ENCODE results near the gene SLIT3. TPM values are rescaled to one million over a fixed set of nuclear protein-coding genes. Genes with fewer than 3 reads are reported as not detected.

The SLIT3 gene
- total and polyA plus RNA-seq, 5 donors from 2014 or later, result not detected

GRCh38 chr5:168869615-168870227 lies 431.2 kb downstream of the SLIT3 start:
- Histone ChIP-seq H3K36me3 (ENCODE audit: control insufficient read depth, insufficient read depth, low read length) (no peaks in the 10 kb centered on the region), H3K4me3 (ENCODE audit: low read depth, low read length) (no peak overlapping the region), H3K27me3 (ENCODE audit: control insufficient read depth, insufficient read depth, low read length) (peaks cover 3% of the 10 kb centered on the region), H3K4me1 (ENCODE audit: control insufficient read depth, insufficient read depth, low read length, poor library complexity, severe bottlenecking) (no peaks in the 10 kb centered on the region), H3K9me3 (ENCODE audit: control insufficient read depth in 2 of 2, low read length in 2 of 2) (no peaks in the 10 kb centered on the region), H3K27ac (ENCODE audit: insufficient read depth, low read length, poor library complexity, severe bottlenecking) (no peak overlapping the region)
- H3K4me1 Mint-ChIP-seq, result no peaks in the 10 kb centered on the region
- H3K4me3 Mint-ChIP-seq, result no peak overlapping the region
- ATAC-seq (ENCODE audit: low read depth in 2 of 2) (no peak), DNase-seq (no peak)
- H3K27ac Mint-ChIP-seq, result no peak overlapping the region
- peaks cover 0 to 3% (median 0%) of the 10 kb centered on the region in 7 donors for H3K9me3 Mint-ChIP-seq
- H3K36me3 Mint-ChIP-seq, result no peaks in the 10 kb centered on the region
- H3K27me3 Mint-ChIP-seq, result no peaks in the 10 kb centered on the region

- Histone ChIP-seq H3K9me3 (ENCODE audit: control insufficient read depth in 2 of 2, low read length in 2 of 2) (no peaks in the 10 kb centered on the region), H3K27ac (ENCODE audit: insufficient read depth, low read length, poor library complexity, severe bottlenecking) (no peak overlapping the region), H3K36me3 (ENCODE audit: control insufficient read depth, insufficient read depth, low read length) (no peaks in the 10 kb centered on the region), H3K4me3 (ENCODE audit: low read depth, low read length) (no peak overlapping the region), H3K27me3 (ENCODE audit: control insufficient read depth, insufficient read depth, low read length) (no peaks in the 10 kb centered on the region), H3K4me1 (ENCODE audit: control insufficient read depth, insufficient read depth, low read length, poor library complexity, severe bottlenecking) (no peaks in the 10 kb centered on the region)
- DNase-seq (no peak), ATAC-seq (ENCODE audit: low read depth in 2 of 2) (no peak)
- Mint-ChIP-seq H3K4me3 (no peak overlapping the region), H3K27me3 (no peaks in the 10 kb centered on the region), H3K27ac (no peak overlapping the region), H3K9me3 (peaks cover 0 to 3% (median 0%) of the 10 kb centered on the region in 7 donors), H3K4me1 (no peaks in the 10 kb centered on the region), H3K36me3 (no peaks in the 10 kb centered on the region)
These were observed 433.7 kb downstream of the SLIT3 start for GRCh38 chr5:168867241-168867640.

GRCh38 chr5:168865968-168866367 lies 435.0 kb downstream of the SLIT3 start:
- Mint-ChIP-seq H3K27me3 (no peaks in the 10 kb centered on the region), H3K9me3 (peaks cover 0 to 3% (median 0%) of the 10 kb centered on the region in 7 donors), H3K36me3 (no peaks in the 10 kb centered on the region), H3K4me3 (no peak overlapping the region), H3K27ac (no peak overlapping the region), H3K4me1 (no peaks in the 10 kb centered on the region)
- ATAC-seq (ENCODE audit: low read depth in 2 of 2) (no peak), DNase-seq (no peak)
- Histone ChIP-seq H3K4me1 (ENCODE audit: control insufficient read depth, insufficient read depth, low read length, poor library complexity, severe bottlenecking) (no peaks in the 10 kb centered on the region), H3K27me3 (ENCODE audit: control insufficient read depth, insufficient read depth, low read length) (no peaks in the 10 kb centered on the region), H3K9me3 (ENCODE audit: control insufficient read depth in 2 of 2, low read length in 2 of 2) (no peaks in the 10 kb centered on the region), H3K4me3 (ENCODE audit: low read depth, low read length) (no peak overlapping the region), H3K36me3 (ENCODE audit: control insufficient read depth, insufficient read depth, low read length) (no peaks in the 10 kb centered on the region), H3K27ac (ENCODE audit: insufficient read depth, low read length, poor library complexity, severe bottlenecking) (no peak overlapping the region)

- Histone ChIP-seq H3K9me3 (ENCODE audit: control insufficient read depth in 2 of 2, low read length in 2 of 2) (no peaks in the 10 kb centered on the region), H3K4me3 (ENCODE audit: low read depth, low read length) (no peak overlapping the region), H3K4me1 (ENCODE audit: control insufficient read depth, insufficient read depth, low read length, poor library complexity, severe bottlenecking) (no peaks in the 10 kb centered on the region), H3K36me3 (ENCODE audit: control insufficient read depth, insufficient read depth, low read length) (no peaks in the 10 kb centered on the region), H3K27me3 (ENCODE audit: control insufficient read depth, insufficient read depth, low read length) (no peaks in the 10 kb centered on the region), H3K27ac (ENCODE audit: insufficient read depth, low read length, poor library complexity, severe bottlenecking) (no peak overlapping the region)
- Mint-ChIP-seq H3K4me1 (no peaks in the 10 kb centered on the region), H3K27ac (no peak overlapping the region), H3K4me3 (no peak overlapping the region), H3K9me3 (peaks cover 0 to 2% (median 0%) of the 10 kb centered on the region in 7 donors), H3K36me3 (no peaks in the 10 kb centered on the region), H3K27me3 (no peaks in the 10 kb centered on the region)
- ATAC-seq (ENCODE audit: low read depth in 2 of 2) (no peak), DNase-seq (no peak)
These were observed 437.9 kb downstream of the SLIT3 start for GRCh38 chr5:168863021-168863420.

GRCh38 chr5:168860503-168860902 lies 440.4 kb downstream of the SLIT3 start:
- Mint-ChIP-seq H3K4me3 (no peak overlapping the region), H3K36me3 (no peaks in the 10 kb centered on the region), H3K9me3 (peaks cover 0 to 2% (median 0%) of the 10 kb centered on the region in 7 donors), H3K27ac (no peak overlapping the region), H3K27me3 (no peaks in the 10 kb centered on the region), H3K4me1 (no peaks in the 10 kb centered on the region)
- DNase-seq (no peak), ATAC-seq (ENCODE audit: low read depth in 2 of 2) (no peak)
- H3K4me3 ChIP-seq (ENCODE audit: low read depth, low read length), result no peak overlapping the region
- H3K4me1 ChIP-seq (ENCODE audit: control insufficient read depth, insufficient read depth, low read length, poor library complexity, severe bottlenecking), result no peaks in the 10 kb centered on the region
- H3K36me3 ChIP-seq (ENCODE audit: control insufficient read depth, insufficient read depth, low read length), result no peaks in the 10 kb centered on the region
- no peak overlapping the region for H3K27ac ChIP-seq (ENCODE audit: insufficient read depth, low read length, poor library complexity, severe bottlenecking)
- H3K9me3 ChIP-seq (ENCODE audit: control insufficient read depth in 2 of 2, low read length in 2 of 2), result no peaks in the 10 kb centered on the region
- H3K27me3 ChIP-seq (ENCODE audit: control insufficient read depth, insufficient read depth, low read length), result no peaks in the 10 kb centered on the region

- Mint-ChIP-seq H3K36me3 (no peaks in the 10 kb centered on the region), H3K27ac (no peak overlapping the region), H3K4me3 (no peak overlapping the region), H3K27me3 (no peaks in the 10 kb centered on the region), H3K4me1 (no peaks in the 10 kb centered on the region), H3K9me3 (peaks cover 0 to 2% (median 0%) of the 10 kb centered on the region in 7 donors)
- Histone ChIP-seq H3K27ac (ENCODE audit: insufficient read depth, low read length, poor library complexity, severe bottlenecking) (no peak overlapping the region), H3K27me3 (ENCODE audit: control insufficient read depth, insufficient read depth, low read length) (no peaks in the 10 kb centered on the region), H3K4me1 (ENCODE audit: control insufficient read depth, insufficient read depth, low read length, poor library complexity, severe bottlenecking) (no peaks in the 10 kb centered on the region), H3K9me3 (ENCODE audit: control insufficient read depth in 2 of 2, low read length in 2 of 2) (no peaks in the 10 kb centered on the region), H3K4me3 (ENCODE audit: low read depth, low read length) (no peak overlapping the region), H3K36me3 (ENCODE audit: control insufficient read depth, insufficient read depth, low read length) (no peaks in the 10 kb centered on the region)
- ATAC-seq (ENCODE audit: low read depth in 2 of 2) (no peak), DNase-seq (no peak)
These were observed 440.9 kb downstream of the SLIT3 start for GRCh38 chr5:168860081-168860480.

GRCh38 chr5:168859471-168859870 lies 441.5 kb downstream of the SLIT3 start:
- no peaks in the 10 kb centered on the region for H3K4me1 Mint-ChIP-seq
- H3K36me3 Mint-ChIP-seq, result no peaks in the 10 kb centered on the region
- H3K4me1 ChIP-seq (ENCODE audit: control insufficient read depth, insufficient read depth, low read length, poor library complexity, severe bottlenecking), result no peaks in the 10 kb centered on the region
- no peak for ATAC-seq (ENCODE audit: low read depth in 2 of 2)
- H3K27me3 ChIP-seq (ENCODE audit: control insufficient read depth, insufficient read depth, low read length), result no peaks in the 10 kb centered on the region
- H3K9me3 ChIP-seq (ENCODE audit: control insufficient read depth in 2 of 2, low read length in 2 of 2), result no peaks in the 10 kb centered on the region
- no peak overlapping the region for H3K4me3 ChIP-seq (ENCODE audit: low read depth, low read length)
- H3K4me3 Mint-ChIP-seq, result no peak overlapping the region
- peaks cover 0 to 2% (median 0%) of the 10 kb centered on the region in 7 donors for H3K9me3 Mint-ChIP-seq
- no peak overlapping the region for H3K27ac Mint-ChIP-seq
- no peaks in the 10 kb centered on the region for H3K27me3 Mint-ChIP-seq
- no peak overlapping the region for H3K27ac ChIP-seq (ENCODE audit: insufficient read depth, low read length, poor library complexity, severe bottlenecking)
- H3K36me3 ChIP-seq (ENCODE audit: control insufficient read depth, insufficient read depth, low read length), result no peaks in the 10 kb centered on the region
- no peak for DNase-seq

- H3K9me3 ChIP-seq (ENCODE audit: control insufficient read depth in 2 of 2, low read length in 2 of 2), result no peaks in the 10 kb centered on the region
- Mint-ChIP-seq H3K27ac (no peak overlapping the region), H3K27me3 (no peaks in the 10 kb centered on the region), H3K36me3 (no peaks in the 10 kb centered on the region), H3K9me3 (peaks cover 0 to 2% (median 0%) of the 10 kb centered on the region in 7 donors), H3K4me1 (no peaks in the 10 kb centered on the region), H3K4me3 (no peak overlapping the region)
- H3K27ac ChIP-seq (ENCODE audit: insufficient read depth, low read length, poor library complexity, severe bottlenecking), result no peak overlapping the region
- no peak overlapping the region for H3K4me3 ChIP-seq (ENCODE audit: low read depth, low read length)
- no peaks in the 10 kb centered on the region for H3K4me1 ChIP-seq (ENCODE audit: control insufficient read depth, insufficient read depth, low read length, poor library complexity, severe bottlenecking)
- DNase-seq (no peak), ATAC-seq (ENCODE audit: low read depth in 2 of 2) (no peak)
- no peaks in the 10 kb centered on the region for H3K36me3 ChIP-seq (ENCODE audit: control insufficient read depth, insufficient read depth, low read length)
- no peaks in the 10 kb centered on the region for H3K27me3 ChIP-seq (ENCODE audit: control insufficient read depth, insufficient read depth, low read length)
These were observed 441.9 kb downstream of the SLIT3 start for GRCh38 chr5:168858994-168859393.

All from CD4-positive, CD25-positive, alpha-beta regulatory T cell (primary cell).